Fibroblast of peridontal ligament (primary cell): ENCODE measurements around the gene BRD4.
"Not testable (repeated sequence)": the region's sequence is repeated elsewhere in the genome, so short reads cannot be mapped to it uniquely, and the experiment has no call there.

Experiments
- DNase-seq: peaks from one replicate; pipeline ENCODE4 v3.0.0-alpha.2; 2010; ENCODE audit errors: extremely low read depth

BRD4 gene

GRCh38 chr19:15332311-15332996 lies at the start of gene BRD4:
TSS of gene BRD4 (minus strand) at chr19:15332539. CDS start at chr19:15273099, 59,440 bp downstream.
- no peak for DNase-seq

DNA sequence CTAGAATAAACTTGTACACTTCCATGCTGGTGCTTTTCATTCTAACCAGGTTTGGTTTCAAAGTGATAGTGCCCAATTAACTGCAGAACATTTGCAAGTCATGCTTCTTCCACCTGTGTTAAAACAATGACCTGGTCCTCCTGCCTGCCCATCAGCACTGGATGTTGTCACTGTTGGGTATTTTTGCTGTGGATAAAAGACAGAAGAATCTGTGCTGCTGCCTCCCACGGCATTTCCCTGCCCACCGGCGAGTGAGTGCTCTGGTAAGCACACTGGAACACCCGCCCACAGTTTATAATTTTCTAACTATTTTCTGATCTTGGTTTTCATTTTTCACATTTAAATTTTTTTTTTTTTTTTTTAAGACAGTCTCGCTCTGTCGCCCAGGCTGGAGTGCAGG lies 49.5 kb upstream of the BRD4 start:
- DNase-seq = no peak

DNA sequence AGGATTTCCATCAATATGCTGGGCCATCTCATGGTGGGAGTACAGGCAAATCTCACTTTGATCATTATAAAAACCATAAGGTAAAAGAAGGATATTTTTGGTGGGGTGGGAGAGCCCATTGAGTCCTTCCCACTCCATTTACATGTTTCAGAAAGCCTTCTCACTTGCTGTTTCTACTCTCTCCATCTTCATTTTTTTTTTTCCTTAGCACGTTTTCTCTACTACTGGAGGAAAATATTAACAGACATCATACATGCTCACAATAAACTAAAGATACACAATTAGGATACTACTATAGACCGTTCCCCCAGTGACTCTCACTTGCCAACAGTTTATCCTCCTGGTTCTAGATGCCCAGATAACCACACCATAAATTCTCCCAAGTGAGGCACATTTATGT lies 49.1 kb upstream of the BRD4 start:
- DNase-seq = no peak

- DNase-seq = peak; percentile 28
Observed at GRCh38 chr19:15379999-15380647, 47.8 kb upstream of the BRD4 start.

GRCh38 chr19:15379083-15379998 lies 47.0 kb upstream of the BRD4 start, which contains the start of gene AKAP8:
TSS of gene AKAP8 (minus strand) at chr19:15379787. CDS start at chr19:15379731, 56 bp downstream.
- peak; percentile 97 for DNase-seq

- DNase-seq = peak; percentile 47
Observed at GRCh38 chr19:15378534-15379082, 46.3 kb upstream of the BRD4 start.

DNA sequence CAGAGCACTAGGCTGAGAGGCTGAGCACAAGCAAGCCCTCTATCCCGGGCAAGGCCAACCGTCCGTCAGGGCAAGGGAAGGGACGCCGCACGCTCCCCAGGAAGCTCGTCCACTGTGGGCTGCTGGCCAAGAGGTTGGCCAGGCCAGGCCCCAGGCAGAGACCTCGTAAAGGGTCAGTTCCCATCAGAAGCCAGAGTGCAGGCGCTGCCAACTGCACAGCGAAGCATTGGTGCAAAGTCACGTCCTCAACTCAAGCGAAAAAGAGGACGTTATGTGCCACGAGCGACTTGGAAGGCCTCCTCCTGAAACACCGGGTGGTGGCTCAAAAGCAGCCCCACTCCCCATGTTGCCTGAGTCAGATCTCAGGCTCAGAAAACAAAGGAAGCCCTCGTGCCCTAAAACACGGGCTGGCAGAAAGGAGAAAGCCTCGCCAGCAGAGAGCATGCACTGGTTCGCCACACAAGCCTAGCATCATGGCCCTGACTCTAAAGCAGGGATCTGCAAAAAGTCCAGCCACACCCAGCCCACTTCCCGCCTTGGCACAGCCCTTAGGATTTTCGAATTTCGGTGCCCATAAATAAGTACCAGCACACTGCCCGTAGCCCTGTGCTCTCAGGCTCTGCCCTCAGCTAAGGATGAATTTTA lies 42.6 kb upstream of the BRD4 start:
- DNase-seq = no peak

- DNase-seq = no peak
Observed at GRCh38 chr19:15374105-15374651, 41.8 kb upstream of the BRD4 start.

DNA sequence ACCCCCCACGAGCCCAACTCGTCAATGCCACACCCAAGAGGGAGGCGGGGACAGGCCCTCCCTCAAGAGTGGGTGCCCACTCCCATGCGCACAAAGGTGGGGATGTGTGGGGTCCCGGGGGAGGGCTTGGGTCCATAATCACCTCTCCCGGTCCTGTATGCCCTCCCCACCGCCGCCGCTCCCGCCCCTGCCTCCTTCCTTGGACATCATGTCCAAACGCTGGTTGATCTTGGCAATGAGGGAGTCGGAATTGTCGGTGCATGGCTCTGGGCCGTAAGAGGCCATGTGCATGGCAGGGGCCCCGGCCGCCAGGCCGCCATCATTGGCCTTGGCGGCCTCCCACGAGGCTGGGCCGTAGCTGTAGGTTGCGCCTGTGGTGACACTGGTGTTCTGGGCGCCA lies 41.3 kb upstream of the BRD4 start:
- DNase-seq = no peak

DNA sequence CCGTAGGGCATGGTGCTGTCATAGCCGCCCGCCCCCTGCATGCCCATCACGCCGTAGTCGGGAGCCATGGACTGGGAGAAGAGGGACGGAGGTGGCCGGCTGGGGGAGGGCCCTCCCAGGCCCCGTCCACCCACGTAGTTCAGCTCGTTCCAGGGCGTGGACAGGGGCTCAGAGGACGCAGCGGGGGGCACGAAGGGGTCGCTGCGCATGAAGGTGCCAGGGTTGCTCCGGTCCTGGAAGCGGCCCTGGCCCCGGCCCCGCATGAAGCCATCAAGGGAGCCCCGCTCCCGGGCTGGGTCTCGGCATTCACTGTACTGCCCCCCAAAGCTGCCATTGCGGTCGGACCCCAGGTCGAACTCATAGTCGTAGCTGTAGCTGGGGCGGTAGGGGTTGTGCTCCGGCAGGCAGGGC lies 40.6 kb upstream of the BRD4 start:
- no peak for DNase-seq

- no peak for DNase-seq
Observed at GRCh38 chr19:15372470-15372869, 40.1 kb upstream of the BRD4 start.

GRCh38 chr19:15371786-15372380 lies 39.5 kb upstream of the BRD4 start:
- no peak for DNase-seq

DNA sequence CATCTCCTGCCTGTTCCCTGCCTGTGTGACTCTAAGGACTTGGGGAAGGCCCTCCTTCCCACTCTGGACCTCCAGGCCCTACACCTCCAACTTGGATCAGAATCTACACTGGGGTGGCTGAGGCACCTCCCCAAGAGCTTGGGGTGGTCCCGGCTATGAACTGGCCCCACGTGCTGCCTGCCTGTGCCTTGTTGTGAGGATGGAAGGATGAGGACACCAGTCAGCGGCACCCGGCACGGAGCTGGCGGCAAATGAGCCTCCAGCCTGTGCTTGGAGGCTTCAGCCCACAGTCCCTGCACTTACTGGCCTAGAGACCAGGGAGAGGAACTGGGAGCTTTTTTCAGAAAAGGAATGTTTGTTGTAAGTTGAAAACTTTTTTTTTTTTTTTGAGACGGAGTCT lies 38.8 kb upstream of the BRD4 start:
- DNase-seq = no peak

DNA sequence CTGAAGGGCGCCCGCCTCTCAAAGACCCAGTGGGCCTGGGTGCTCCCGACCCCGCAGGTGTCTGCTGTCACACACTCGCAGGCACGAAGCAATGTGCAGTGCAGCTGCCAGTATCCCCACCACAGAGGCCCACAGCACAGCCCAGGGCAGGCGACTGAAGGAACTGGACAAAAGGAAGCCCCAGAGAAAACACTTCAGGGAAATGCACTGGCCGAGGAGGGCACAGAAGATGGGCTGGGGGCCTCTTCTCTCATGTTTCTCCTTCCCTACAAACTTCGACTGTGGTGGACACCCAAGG lies 37.2 kb upstream of the BRD4 start:
- DNase-seq = no peak

DNA sequence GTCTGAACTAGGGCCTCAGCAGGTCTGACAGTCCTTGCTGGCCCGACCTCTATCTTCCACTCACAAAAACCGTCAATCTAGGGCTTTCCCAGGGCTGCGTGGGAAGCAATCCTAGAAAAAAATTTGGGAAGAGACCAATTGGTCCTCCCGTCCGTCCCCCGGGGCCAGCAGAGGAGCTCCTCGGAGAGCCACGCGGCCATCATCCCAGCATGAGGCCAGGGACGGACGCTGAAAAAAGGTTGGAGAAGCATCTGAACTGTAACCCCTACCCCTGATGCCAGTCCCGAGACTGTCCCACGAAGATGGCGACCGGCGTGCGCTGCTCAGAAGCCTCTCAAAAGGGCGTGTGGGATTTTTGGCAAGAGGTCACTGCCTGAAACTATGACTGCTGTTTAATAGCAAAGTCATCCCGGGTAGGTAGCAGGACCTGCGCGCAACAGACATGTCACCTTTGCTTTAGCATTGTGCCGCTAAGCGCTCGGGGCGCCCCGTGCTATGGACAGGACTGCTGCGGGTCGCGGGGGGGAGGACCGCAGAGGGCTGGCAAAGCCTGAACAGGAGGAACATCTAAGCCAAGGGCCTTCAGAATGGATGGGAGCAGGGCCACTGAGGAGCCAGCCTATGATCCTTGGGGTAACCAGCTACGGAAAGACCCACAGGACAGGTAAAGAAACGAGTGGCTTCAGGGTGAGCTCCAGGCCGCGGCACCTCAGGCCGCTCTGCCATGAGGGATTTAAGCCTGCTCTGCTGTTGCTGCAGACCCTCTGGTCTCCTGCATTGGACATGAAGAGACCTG lies 36.7 kb upstream of the BRD4 start:
- DNase-seq = no peak

- no peak for DNase-seq
Observed at GRCh38 chr19:15368051-15368632, 35.8 kb upstream of the BRD4 start.

- DNase-seq = no peak
Observed at GRCh38 chr19:15367439-15367838, 35.1 kb upstream of the BRD4 start.

- DNase-seq = no peak
Observed at GRCh38 chr19:15365264-15365663, 32.9 kb upstream of the BRD4 start.

GRCh38 chr19:15363791-15364190 lies 31.5 kb upstream of the BRD4 start:
- not testable (repeated sequence) for DNase-seq

- DNase-seq = not testable (repeated sequence)
Observed at GRCh38 chr19:15363048-15363447, 30.7 kb upstream of the BRD4 start.
